KMS-11 (cell line): ENCODE measurements around the gene TSEN2.
A peak's percentile ranks its signal among the peaks of the same experiment; 100 is the strongest.

Experiments
- H2AFZ ChIP-seq: fragments of 200-600 bp; sonication (generic); 2 replicates; pipeline ENCODE4 v1.6.1; 2016; ENCODE audit warnings: antibody characterized with exemption, mixed run types, low read depth
- H3K27ac ChIP-seq: fragments of 200-600 bp; sonication (generic); 2 replicates; pipeline ENCODE4 v1.6.1; 2016; ENCODE audit warnings: mild to moderate bottlenecking, mixed run types
- H3K27me3 ChIP-seq: fragments of 200-600 bp; sonication (generic); 2 replicates; pipeline ENCODE4 v1.6.1; 2017; ENCODE audit warnings: mild to moderate bottlenecking, low read depth, mixed run types, moderate library complexity; ENCODE audit not compliant: insufficient read depth
- H3K36me3 ChIP-seq: fragments of 200-600 bp; sonication (generic); 2 replicates; pipeline ENCODE4 v1.6.1; 2017; ENCODE audit warnings: mild to moderate bottlenecking, mixed run types; ENCODE audit not compliant: insufficient read depth
- H3K4me1 ChIP-seq: fragments of 200-600 bp; sonication (generic); 2 replicates; pipeline ENCODE4 v1.6.1; 2016; ENCODE audit warnings: mild to moderate bottlenecking, low read depth, mixed run types; ENCODE audit not compliant: poor library complexity, severe bottlenecking
- H3K4me2 ChIP-seq: fragments of 200-600 bp; sonication (generic); 2 replicates; pipeline ENCODE4 v1.7.0; 2016; ENCODE audit warnings: mild to moderate bottlenecking, mixed run types
- H3K4me3 ChIP-seq: fragments of 200-600 bp; sonication (generic); IDR thresholded peaks from 2 replicates; pipeline ENCODE4 v1.6.1; 2017; ENCODE audit warnings: low read depth, low read length, mixed read lengths; ENCODE audit not compliant: insufficient read depth
- H3K79me2 ChIP-seq: fragments of 200-600 bp; sonication (generic); 2 replicates; pipeline ENCODE4 v1.6.1; 2016; ENCODE audit warnings: low read depth, mixed run types; ENCODE audit not compliant: insufficient read depth
- H3K9ac ChIP-seq: fragments of 200-600 bp; sonication (generic); 2 replicates; pipeline ENCODE4 v1.6.1; 2016; ENCODE audit warnings: mild to moderate bottlenecking, mixed run types
- H4K20me1 ChIP-seq: fragments of 200-600 bp; sonication (generic); 2 replicates; pipeline ENCODE4 v1.6.1; 2016; ENCODE audit warnings: mild to moderate bottlenecking, mixed run types; ENCODE audit not compliant: insufficient read depth
- CTCF ChIP-seq: fragments of 200-600 bp; sonication (generic); conservative IDR thresholded peaks from 2 replicates; pipeline ENCODE4 v1.6.1; 2017; ENCODE audit warnings: low read depth, mild to moderate bottlenecking, antibody characterized with exemption, low read length, moderate library complexity, mixed read lengths

Gene TSEN2

DNA sequence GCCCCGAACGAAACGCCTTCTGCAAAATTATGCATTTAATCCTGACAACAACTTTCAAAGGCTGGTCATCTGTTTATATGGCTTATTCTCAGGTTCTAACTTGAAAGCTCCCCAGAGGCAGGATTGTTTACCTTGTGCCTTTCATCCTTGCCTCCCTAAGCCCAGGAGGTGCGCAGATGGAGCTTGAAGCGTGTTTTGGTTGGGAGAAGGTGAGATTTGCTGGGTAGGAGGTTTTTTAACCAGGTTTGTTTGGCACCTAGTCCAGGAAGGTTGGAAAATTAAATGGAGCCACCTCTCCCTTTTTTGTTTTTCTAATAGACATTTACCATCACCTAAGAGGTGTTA is 675 bp downstream of the TSEN2 start:
- Histone ChIP-seq H4K20me1 (no peaks in the 10 kb centered on the region), H3K4me1 (peaks cover 12% of the 10 kb centered on the region), H3K27ac (peak overlapping the region; percentile 77)

GRCh38 chr3:12486001-12486400 is 1.7 kb downstream of the TSEN2 start:
- Histone ChIP-seq H3K4me3 (no peak overlapping the region), H3K9ac (no peak overlapping the region), H3K79me2 (peaks cover 12% of the 10 kb centered on the region), H3K27ac (no peak overlapping the region), H3K4me1 (peaks cover 12% of the 10 kb centered on the region), H3K4me2 (no peak overlapping the region; the same call in 1 of the 2 replicates), H2AFZ (no peak overlapping the region), H3K36me3 (no peaks in the 10 kb centered on the region), H4K20me1 (no peaks in the 10 kb centered on the region), H3K27me3 (no peaks in the 10 kb centered on the region)
- TF ChIP-seq CTCF, result no peak

More for the DNA sequence above, 675 bp downstream of the TSEN2 start:
- Histone ChIP-seq H3K4me3 (peak overlapping the region; percentile 65), H3K79me2 (peaks cover 12% of the 10 kb centered on the region), H2AFZ (peak overlapping the region; percentile 89; the same call in 1 of the 2 replicates), H3K27me3 (no peaks in the 10 kb centered on the region), H3K36me3 (no peaks in the 10 kb centered on the region), H3K4me2 (peak overlapping the region; percentile 73), H3K9ac (peak overlapping the region; percentile 82)
- TF ChIP-seq CTCF, result no peak

DNA sequence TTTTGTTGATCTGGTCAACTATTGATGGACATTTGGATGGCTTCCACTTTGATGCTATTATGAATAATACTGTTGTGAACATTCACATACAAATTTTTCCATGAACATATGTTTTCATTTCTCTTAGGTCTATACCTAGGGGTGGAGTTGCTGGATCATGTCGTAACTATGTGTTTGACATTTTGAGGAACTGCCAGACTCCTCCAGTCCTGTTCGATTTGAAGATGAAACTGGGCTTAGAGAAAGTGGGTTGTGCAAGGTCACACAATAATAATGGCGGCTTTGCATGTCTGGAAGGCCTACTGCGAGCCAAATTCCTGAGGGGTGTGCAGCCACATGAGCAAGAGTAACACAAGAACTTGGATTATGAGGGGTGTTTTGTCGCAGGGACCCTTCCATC is 2.6 kb downstream of the TSEN2 start:
- Histone ChIP-seq H3K27ac (no peak overlapping the region), H3K79me2 (peaks cover 12% of the 10 kb centered on the region), H4K20me1 (no peaks in the 10 kb centered on the region), H3K4me1 (peaks cover 12% of the 10 kb centered on the region), H3K4me3 (no peak overlapping the region), H3K4me2 (no peak overlapping the region), H3K9ac (no peak overlapping the region), H3K27me3 (no peaks in the 10 kb centered on the region), H2AFZ (no peak overlapping the region), H3K36me3 (no peaks in the 10 kb centered on the region)
- TF ChIP-seq CTCF, result no peak

DNA sequence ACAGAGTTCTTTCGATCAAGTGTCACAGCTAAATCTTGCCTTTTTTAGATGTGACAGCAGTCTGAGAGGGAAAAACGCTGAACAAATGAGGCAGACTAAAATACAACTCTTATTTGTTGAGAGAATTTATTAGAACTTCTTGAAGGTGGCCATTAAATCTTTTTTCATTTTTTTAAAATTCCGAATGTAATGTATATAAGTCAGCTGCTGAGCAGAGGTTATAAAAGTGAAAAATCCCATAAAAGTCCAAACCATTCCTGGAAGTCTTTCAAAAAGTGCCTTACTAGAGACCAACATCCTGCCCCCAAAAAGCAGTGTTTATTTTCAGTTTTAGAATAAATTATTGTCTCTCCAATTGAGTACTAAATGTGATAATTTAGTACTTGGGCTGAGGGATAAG is 3.1 kb downstream of the TSEN2 start:
- no peaks in the 10 kb centered on the region for H3K27me3 ChIP-seq
- no peak overlapping the region for H3K27ac ChIP-seq
- H2AFZ ChIP-seq, result no peak overlapping the region
- peaks cover 12% of the 10 kb centered on the region for H3K4me1 ChIP-seq
- H3K4me3 ChIP-seq, result no peak overlapping the region
- TF ChIP-seq CTCF, result no peak
- H3K36me3 ChIP-seq, result no peaks in the 10 kb centered on the region
- no peaks in the 10 kb centered on the region for H4K20me1 ChIP-seq
- H3K79me2 ChIP-seq, result peaks cover 12% of the 10 kb centered on the region
- H3K4me2 ChIP-seq, result no peak overlapping the region
- no peak overlapping the region for H3K9ac ChIP-seq

GRCh38 chr3:12487786-12488185 is 3.5 kb downstream of the TSEN2 start:
- Histone ChIP-seq H3K4me1 (peaks cover 12% of the 10 kb centered on the region), H4K20me1 (no peaks in the 10 kb centered on the region), H3K9ac (no peak overlapping the region), H3K79me2 (peaks cover 12% of the 10 kb centered on the region), H3K4me2 (no peak overlapping the region), H3K27me3 (no peaks in the 10 kb centered on the region), H3K4me3 (no peak overlapping the region), H3K36me3 (no peaks in the 10 kb centered on the region), H3K27ac (no peak overlapping the region), H2AFZ (no peak overlapping the region)
- no peak for TF ChIP-seq CTCF
